Stimulated activated CD4-positive, alpha-beta T cell treated with anti-CD3 and anti-CD28 coated beads, TNF-alpha, amount 100 ng/mL, for 1 hour (primary cell): ENCODE results near the gene PLXNA1.

Source experiments
- DNase-seq, 3 donors: peaks; one replicate each; pipeline ENCODE4 v3.0.0-alpha.2; 2020; ENCODE audit warnings: low read depth in 3 of 3, low spot score in 1 of 3

The PLXNA1 gene

DNA sequence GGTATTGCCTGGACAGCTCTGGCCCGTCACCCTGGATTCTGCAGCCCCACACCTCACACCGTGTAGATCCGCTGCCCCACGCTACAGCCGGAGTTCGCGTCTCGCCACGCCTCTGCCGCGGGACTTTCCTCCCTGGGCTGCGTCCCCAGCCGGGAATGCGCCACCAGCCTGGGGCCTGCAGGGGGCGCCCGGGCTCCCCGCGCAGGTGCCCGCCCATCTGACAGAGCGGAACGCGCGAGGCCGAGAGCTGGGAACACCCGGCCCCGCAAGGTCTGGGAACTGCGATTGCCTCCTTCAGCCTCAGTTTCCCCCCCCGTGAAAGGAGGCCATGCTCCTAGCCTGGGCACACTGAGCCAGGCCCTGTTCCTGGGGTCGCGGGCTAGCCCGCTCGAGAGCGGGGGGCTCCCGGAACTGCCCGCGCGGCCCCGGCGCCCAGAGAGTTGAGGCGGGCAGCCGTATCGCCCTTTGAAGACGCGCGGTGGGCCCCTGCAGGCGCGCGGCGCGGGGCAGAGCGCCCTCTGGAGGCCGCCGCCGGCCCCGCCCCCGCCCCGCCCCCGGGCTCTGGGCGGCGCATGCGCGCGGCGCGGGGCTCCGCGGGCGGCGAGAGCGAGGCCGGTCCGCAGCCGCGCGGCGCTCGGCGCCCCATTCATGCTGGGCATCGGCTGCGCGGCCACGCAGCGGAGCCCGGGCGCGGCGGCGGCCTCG, at the start of gene PLXNA1:
TSS of gene PLXNA1 (plus strand) at position 645 of the 705 bp plus-strand sequence. CDS start 5,479 bp downstream, outside the sequence.
- peak; percentile 74 to 82 (median 80) for DNase-seq

DNA sequence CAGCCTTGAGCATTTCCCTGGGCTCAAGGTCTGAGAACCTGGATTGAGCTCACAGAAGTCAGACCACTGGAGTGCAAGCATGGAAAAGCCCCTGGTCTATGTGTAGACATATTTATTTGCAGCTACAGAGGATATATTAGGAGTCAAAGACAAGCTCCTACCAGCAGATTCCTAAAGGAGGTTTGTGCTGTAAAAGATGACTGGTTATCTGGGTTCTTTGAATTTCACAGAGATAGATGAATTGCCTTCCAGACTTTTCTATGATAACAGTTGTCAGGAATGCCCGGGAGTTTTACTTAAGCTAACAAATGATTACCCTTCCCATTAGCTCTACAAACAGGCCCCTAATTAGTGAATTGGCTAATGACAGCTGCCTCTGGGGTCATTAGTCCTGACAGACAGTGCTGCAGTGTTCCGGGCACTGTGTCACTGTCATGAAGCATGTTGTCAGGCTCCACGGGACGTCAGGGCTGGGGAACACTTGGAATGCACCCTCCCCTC, 48.8 kb upstream of the PLXNA1 start:
- DNase-seq = no peak

GRCh38 chr3:126934991-126935390, 47.9 kb upstream of the PLXNA1 start:
- no peak for DNase-seq

DNA sequence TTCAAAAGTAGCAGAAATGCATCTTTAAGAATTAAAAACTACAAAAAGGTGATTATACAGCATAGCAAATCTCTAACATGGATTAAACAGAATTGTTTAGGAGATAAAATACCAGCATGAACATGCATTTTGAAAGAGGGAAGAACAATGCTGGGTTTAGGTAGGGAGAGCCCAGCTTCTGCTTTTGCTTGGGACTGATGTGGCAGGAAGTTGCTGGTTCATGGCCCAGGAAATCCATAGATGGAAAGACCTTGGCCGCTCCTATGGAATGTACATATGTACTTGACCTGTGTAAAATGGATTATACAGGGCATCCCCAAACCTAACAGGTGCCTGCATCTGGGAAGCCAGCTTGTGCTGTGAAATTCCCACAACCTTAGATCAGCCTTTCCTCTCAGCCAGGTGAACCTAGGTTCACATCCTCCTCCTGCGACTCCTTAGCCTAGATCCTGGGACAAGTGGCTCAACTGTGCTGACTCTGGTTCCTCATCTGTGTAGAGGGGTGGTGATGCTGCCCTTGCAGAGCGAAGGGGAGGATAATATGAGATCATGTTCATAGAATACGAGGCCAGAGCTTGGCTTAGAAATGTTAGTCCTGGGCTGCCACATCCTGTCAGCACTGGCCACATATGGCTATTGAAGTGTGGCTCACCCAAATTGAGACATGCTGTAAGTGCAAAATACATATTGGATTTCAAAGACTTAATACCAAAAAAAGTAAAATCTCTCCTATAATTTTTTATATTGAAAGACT, 47.0 kb upstream of the PLXNA1 start:
- DNase-seq = no peak

DNA sequence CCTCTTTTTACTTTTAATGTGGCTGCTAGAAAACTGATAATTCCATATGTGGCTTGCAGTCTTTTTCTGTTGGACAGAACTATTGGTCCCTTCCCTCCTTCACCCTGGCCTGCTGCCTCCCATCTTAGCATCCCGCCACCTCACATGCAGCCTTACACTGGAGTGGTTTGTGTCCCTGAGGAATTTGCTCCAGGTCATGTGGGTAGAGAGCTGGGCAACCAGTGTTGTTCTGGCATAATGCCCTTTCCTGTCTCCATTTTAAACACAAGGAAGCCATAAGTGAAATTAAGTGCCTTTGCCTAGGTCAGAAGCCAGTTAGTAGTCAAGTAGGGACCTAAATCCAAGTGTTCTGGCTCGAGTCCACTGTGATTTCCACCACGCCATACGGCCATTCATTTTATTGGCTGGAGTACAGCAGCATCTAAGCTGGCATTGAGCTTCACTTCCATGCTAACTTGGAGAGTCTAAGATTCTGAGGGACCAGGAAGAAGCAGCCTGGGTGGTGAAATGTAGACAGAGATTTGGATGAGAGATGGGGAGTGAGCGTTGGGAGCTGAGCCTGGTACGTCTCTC, 46.0 kb upstream of the PLXNA1 start:
- no peak for DNase-seq

DNA sequence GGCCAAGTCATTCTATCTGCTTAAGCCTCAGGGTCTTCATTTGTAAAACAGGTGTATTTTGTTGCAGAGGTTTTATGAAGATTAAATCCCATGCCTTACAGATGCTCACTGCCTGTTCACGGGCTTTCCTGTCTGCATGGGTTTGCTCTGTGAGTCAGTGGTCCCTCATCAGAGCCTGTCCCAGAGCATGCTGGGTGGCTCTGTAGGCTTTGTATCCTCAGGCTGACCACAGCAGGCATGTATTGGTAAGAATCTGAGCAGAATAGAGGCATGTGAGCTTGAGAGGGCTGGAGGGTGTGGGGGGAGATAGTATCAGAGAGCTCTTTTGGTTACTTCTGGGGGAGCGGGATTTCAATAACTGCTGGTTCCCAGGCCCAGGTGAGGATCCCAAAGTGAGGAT, 45.4 kb upstream of the PLXNA1 start:
- DNase-seq = no peak

GRCh38 chr3:126937973-126938372, 44.9 kb upstream of the PLXNA1 start:
- no peak for DNase-seq

DNA sequence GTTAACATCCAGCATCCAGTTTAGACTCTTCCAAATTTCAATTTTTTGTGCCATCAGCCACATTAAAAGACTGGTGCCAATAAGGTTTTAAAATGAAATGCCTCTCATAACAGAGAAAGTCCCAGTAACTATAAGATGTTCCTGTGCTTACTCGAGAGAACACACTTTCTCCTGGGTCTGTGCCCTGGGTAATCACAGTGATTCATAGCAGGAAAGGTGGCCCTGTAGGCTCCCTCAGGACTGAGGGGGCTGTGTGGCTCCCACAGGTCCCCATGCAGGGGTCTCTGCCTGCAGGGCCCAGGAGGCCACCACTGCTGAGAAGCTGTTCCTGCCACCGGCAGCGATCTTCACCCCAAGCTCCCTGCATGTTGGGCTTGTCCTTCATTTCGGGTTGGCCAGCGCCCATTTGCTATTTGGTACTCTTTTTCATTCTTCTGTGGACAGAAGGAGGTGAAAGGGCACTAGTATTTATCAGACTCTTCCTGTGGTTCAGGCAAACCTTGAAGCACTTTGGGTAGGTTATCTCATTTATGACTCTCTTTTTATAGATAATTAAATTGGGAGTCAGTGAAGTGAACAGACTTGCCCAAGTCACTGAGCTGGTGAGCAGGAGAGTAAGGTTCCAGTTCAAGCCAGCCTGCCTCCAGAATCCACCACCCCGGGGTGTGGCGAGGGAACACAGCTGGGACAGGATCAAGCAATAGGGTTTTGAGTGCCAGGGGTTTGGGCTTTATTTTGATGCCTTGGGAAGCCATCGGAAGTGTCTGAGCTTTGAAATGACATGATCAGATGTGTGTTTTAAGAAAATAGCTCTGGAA, 44.2 kb upstream of the PLXNA1 start:
- no peak for DNase-seq

DNA sequence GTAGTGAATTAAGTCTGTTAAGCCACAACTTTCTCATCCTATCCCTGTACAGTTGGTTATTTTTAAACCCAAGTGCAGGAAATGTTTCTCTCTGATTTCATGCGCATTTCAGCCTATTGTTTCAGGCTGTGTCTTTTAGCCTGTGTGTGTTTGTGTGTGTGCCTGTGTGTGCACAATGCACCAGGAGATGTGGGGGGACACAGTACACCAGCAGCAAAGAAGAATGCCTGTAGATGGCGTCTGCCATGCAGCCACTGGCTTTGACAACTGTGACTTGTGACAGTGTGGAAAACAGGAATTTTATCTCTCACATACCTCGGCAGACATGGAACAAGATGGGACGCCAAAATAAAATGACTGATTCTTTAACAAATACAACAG, 43.6 kb upstream of the PLXNA1 start:
- no peak for DNase-seq

GRCh38 chr3:126939733-126940132, 43.2 kb upstream of the PLXNA1 start:
- DNase-seq = no peak

DNA sequence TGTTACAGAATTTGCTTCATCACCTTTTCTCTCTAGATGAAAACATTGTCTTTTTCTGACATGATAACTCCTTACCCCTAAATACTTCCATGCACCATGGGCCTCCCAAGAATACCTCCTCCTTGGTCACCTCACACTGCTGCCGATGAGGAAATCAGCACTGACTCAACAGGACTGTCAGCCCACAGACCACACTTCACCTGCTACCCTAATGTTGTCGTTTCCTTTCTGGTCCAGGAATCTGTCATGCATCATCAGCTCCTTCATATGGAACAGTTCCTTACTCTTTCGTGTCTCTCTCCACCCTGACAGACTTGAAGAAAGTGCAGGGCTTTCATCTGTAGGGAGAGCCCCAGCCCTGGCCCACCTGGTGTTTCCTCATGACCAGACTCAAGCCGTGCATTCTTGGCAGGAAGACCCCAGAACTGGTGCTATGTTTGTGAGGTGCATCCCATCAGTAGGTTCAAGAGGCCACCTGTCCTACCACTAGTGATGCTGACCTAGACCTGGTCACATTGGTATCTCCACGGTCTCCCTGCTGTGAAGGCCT, 41.1 kb upstream of the PLXNA1 start:
- DNase-seq = no peak

DNA sequence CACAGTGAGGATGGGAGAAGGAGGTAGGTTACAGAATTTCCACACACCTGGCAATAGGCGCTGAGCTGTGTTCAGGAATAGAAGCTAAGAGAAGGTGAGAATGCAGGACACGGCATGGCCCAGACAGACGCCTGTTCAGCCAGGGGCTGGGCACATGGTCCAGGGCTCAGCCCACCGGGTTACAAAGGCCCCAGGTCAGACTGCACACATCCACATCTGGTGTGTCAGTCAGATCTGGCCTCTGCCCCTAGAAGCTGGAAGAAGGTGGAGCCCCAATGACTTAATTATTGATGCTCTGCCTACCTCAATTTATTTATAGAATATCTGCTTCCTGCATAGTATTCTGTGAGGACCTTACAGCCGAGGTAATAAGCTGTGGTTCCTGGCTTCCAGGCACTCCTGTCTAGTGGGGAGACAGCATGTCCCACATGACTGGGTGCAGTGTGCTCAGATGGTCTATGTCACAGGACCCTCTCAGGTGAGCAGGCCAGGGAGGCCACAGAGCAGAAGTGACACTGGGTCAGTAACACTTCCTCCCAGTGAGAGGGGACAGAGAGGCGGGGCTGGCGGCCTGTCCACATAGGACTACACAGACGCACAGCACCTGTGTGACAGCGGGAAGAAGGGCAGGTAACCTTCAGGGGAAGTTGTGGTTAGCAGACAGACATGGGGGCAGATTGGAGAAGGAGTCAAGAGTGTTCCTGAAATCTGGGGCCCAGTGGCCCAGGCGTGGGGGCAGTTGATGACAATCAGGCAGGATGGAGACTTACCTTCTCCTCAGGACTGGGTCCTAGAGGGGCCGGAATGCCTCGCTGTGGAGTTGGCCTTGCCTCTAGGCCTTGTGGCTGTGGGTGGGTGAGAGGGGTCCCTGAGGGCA, 38.6 kb upstream of the PLXNA1 start:
- no peak for DNase-seq

DNA sequence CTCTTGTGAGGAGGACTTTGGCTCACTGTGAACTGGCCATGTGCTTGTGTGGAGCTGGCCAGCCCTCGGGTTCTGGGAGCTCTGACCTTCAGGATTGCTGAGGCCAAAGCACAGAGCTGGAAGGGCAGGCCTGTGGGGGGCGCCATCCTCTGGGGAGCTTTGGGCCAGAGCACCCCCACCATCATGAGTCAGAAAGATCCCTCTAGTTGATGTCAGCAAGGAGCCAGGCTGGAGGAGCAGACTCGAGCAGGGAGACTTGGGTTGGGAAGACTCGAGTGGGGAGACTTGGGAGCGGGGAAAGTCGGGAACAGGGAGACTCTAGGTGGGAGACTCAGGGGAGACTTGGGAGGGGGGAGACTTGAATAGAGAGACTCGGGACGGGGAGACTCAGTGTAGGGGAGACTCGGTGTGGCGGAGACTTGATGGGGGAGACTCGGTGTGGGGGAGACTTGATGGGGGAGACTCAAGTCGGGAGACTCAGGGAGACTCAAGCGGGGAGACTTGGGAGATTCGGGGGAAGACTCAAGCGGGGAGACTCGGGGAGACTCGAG, 37.7 kb upstream of the PLXNA1 start:
- DNase-seq = no peak

DNA sequence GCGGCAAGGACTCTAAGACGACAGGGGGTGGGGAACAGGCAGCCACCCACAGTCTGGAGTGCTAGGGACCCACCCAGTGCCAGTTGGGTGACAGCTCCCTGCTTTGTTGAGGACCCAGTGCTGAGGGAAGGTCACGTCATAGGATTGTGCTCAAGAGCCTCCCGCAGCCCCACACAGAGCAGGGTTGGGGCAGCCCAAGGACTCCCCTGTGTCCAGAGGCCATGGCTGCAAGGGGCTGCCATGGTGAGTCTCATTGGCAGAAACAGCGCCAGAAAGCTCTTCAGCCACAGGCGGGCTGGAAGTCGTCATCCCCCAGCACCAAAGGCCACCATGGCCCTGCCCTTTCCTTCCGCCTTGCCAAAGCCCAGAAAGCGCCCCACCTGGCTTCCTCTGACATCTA, 37.0 kb upstream of the PLXNA1 start:
- no peak for DNase-seq

DNA sequence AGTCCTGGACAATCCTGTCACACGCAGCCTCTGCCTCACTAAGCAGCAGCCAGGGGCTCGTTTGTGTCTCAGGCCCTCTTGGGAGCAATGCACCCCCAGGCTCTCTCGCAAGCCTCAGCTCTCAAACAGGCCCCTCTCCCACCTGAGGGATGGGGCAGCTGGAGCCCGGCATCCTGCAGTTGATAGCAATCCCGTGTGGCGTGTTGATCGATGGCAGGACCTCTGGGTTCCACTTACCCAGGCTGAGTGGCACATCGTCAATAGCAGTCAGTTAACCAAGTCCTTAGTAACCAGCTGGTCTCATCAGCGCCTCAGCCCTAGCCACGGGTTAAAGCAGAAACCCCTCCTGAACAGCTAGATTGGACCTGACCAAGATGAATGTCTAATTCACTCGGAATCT, 36.5 kb upstream of the PLXNA1 start:
- DNase-seq = no peak

DNA sequence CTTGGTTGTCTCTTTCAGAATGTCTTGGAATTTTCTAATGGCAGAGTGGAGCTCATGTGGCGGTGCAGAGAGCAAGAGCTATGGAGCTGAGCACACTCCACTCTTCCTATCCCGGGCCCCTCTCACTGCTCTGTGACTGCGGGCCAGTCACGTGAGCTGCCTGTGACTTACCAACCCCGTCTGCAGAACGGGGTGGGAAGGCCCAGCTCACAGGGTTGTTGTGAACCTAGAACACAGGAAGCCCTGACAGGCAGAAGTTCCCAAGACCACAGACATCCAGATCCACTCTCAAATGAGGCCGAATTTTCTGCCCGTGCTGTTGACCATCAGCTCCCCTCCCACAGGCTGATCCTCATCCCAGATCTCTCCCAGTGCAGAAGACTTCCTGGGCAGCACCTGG, 35.5 kb upstream of the PLXNA1 start:
- no peak for DNase-seq

DNA sequence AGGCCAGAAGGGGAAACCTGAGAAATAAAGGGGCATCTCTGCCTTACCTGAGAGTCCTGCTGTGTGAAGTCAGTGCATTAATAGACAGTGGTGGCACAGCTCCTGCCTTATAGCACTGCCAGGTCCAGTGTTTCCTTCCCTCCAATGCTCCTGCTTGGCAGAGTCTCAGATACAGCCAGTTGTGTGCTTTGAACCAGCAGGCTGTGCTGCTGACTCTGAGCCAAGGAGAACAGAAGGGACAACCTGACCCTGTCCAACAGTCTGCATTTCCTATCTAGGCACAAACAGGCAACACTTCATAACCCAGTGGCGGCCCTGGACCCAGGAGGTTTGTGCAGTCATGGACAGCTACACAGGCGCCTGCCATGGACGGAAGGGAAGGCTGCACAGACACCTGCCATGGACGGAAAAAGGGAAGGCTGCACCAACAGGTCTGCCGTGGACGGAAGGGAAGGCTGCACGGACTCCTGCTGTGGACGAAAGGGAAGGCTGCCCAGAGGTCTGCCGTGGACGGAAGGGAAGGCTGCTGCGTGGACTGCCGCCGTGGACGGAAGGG, 33.9 kb upstream of the PLXNA1 start:
- no peak for DNase-seq

DNA sequence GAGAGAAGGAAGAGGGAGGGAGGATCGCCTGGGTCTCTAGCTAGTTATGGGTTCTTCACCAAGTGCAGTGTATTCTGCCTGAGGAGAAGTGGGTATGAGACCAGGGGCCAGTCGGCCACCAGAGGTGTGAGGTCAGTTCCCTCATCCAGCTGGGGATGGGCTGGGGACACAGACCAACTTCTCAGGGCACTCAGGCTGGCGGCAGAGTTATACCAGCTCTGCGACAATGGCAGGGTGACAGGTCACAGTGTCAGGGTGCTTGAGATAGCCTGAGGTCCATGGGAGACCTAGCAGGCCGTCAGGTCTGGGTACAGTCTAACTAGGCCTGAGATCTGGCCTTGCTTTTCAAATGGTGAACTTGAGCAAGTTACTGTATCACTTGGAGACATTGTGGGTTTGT, 31.4 kb upstream of the PLXNA1 start:
- DNase-seq = no peak

GRCh38 chr3:126952261-126952982, 30.5 kb upstream of the PLXNA1 start:
- no peak for DNase-seq
